DND-41 (cell line): Measurements from ENCODE around the gene ZSCAN21.

Experiments
- ATAC-seq: fragments of 200-7000 bp; cut with Tn5 transposase; 3 replicates; pipeline ENCODE4 v1.9.1; 2021; ENCODE audit warnings: low read depth; ENCODE audit not compliant: insufficient read depth
- DNase-seq: peaks from one replicate; pipeline ENCODE4 v3.0.0-alpha.2; 2020
- H2AFZ ChIP-seq: 2 replicates; pipeline ENCODE4 v1.6.0; 2012; ENCODE audit warnings: low read depth, low read length
- H3K27ac ChIP-seq: 2 replicates; pipeline ENCODE4 v1.5.1; 2012; ENCODE audit warnings: low read length, inconsistent platforms
- H3K27me3 ChIP-seq: fragments of 200-600 bp; sonication (generic); 2 replicates; pipeline ENCODE4 v1.6.0; 2012; ENCODE audit warnings: low read length, mild to moderate bottlenecking, inconsistent platforms; ENCODE audit not compliant: insufficient read depth, poor library complexity
- H3K36me3 ChIP-seq: 2 replicates; pipeline ENCODE4 v1.5.1; 2012; ENCODE audit warnings: low read length, inconsistent platforms; ENCODE audit not compliant: insufficient read depth
- H3K4me1 ChIP-seq: 2 replicates; pipeline ENCODE4 v1.5.1; 2012; ENCODE audit warnings: mild to moderate bottlenecking, low read length; ENCODE audit not compliant: insufficient read depth
- H3K4me2 ChIP-seq: 2 replicates; pipeline ENCODE4 v1.6.0; 2012; ENCODE audit warnings: mild to moderate bottlenecking, moderate library complexity, low read length, inconsistent platforms; ENCODE audit not compliant: insufficient read depth
- H3K4me3 ChIP-seq, 2 experiments: fragments of 200-600 bp in 1 of 2; shearing (Covaris generic) in 1 of 2; 2 replicates each; pipeline ENCODE4 v1.5.1; 2012 to 2016; ENCODE audit warnings: inconsistent platforms in 2 of 2, low read length in 2 of 2, mild to moderate bottlenecking in 2 of 2, low read depth in 1 of 2, moderate library complexity in 1 of 2
- H3K79me2 ChIP-seq: 2 replicates; pipeline ENCODE4 v1.6.0; 2012; ENCODE audit warnings: low read length, inconsistent platforms; ENCODE audit not compliant: insufficient read depth
- H3K9ac ChIP-seq: 2 replicates; pipeline ENCODE4 v1.6.0; 2012; ENCODE audit warnings: low read depth, mild to moderate bottlenecking, inconsistent platforms, low read length, moderate library complexity
- H3K9me3 ChIP-seq: 2 replicates; pipeline ENCODE4 v1.5.1; 2012; ENCODE audit warnings: low read length, moderate library complexity, mild to moderate bottlenecking, inconsistent platforms; ENCODE audit not compliant: insufficient read depth, severe bottlenecking
- H4K20me1 ChIP-seq: 2 replicates; pipeline ENCODE4 v1.6.0; 2012; ENCODE audit warnings: low read length; ENCODE audit not compliant: insufficient read depth
- CTCF ChIP-seq: IDR thresholded peaks from 2 replicates; pipeline ENCODE4 v1.5.1; 2012; ENCODE audit warnings: borderline replicate concordance, low read length, moderate library complexity, mild to moderate bottlenecking; ENCODE audit not compliant: poor library complexity, severe bottlenecking; ENCODE audit errors: extremely low read depth
- EZH2 ChIP-seq: IDR thresholded peaks from 3 replicates; pipeline ENCODE4 v1.6.1; 2012; ENCODE audit warnings: borderline replicate concordance, low read depth, mild to moderate bottlenecking, moderate library complexity, low read length, inconsistent platforms; ENCODE audit not compliant: severe bottlenecking

ZSCAN21 gene

GRCh38 chr7:100088095-100088620 lies 38.6 kb downstream of the ZSCAN21 start:
- peak overlapping the region; percentile 50 to 96 for H3K4me3 ChIP-seq
- H3K27ac ChIP-seq, result peak overlapping the region; percentile 88
- H2AFZ ChIP-seq, result peak overlapping the region; percentile 81
- H3K27me3 ChIP-seq, result no peaks in the 10 kb centered on the region
- H4K20me1 ChIP-seq, result peaks cover 21% of the 10 kb centered on the region
- no peak for TF ChIP-seq EZH2
- no peak for TF ChIP-seq CTCF
- H3K4me2 ChIP-seq, result peak overlapping the region; percentile 88
- no peaks in the 10 kb centered on the region for H3K9me3 ChIP-seq
- peaks cover 30% of the 10 kb centered on the region for H3K36me3 ChIP-seq
- peak; percentile 3; the same call in 2 of the 3 replicates for ATAC-seq
- no peak for DNase-seq
- H3K79me2 ChIP-seq, result peaks cover 26% of the 10 kb centered on the region
- H3K9ac ChIP-seq, result peak overlapping the region; percentile 85
- peaks cover 33% of the 10 kb centered on the region for H3K4me1 ChIP-seq

GRCh38 chr7:100088621-100089457 lies 39.3 kb downstream of the ZSCAN21 start, which contains the start of gene COPS6:
Gene COPS6, plus strand, starts transcription at chr7:100088969. Its CDS starts 22 bp downstream, at chr7:100088991.
- H4K20me1 ChIP-seq, result peaks cover 28% of the 10 kb centered on the region
- peak; percentile 86 for DNase-seq
- H3K79me2 ChIP-seq, result peaks cover 33% of the 10 kb centered on the region
- peak within 1 kb of the TSS; percentile 50 to 96 for H3K4me3 ChIP-seq
- peak within 1 kb of the TSS; percentile 88 for H3K27ac ChIP-seq
- no peaks in the 10 kb centered on the region for H3K27me3 ChIP-seq
- peak within 1 kb of the TSS; percentile 85 for H3K9ac ChIP-seq
- peak; percentile 65 for ATAC-seq
- H3K4me2 ChIP-seq, result peak within 1 kb of the TSS; percentile 88
- peaks cover 37% of the 10 kb centered on the region for H3K36me3 ChIP-seq
- peak within 1 kb of the TSS; percentile 81 for H2AFZ ChIP-seq
- TF ChIP-seq CTCF (no peak), EZH2 (no peak)
- H3K9me3 ChIP-seq, result no peaks in the 10 kb centered on the region
- H3K4me1 ChIP-seq, result peaks cover 33% of the 10 kb centered on the region

- H4K20me1 ChIP-seq, result peaks cover 36% of the 10 kb centered on the region
- peaks cover 38% of the 10 kb centered on the region for H3K79me2 ChIP-seq
- TF ChIP-seq CTCF (no peak), EZH2 (no peak)
- peak overlapping the region; percentile 81 for H2AFZ ChIP-seq
- H3K9ac ChIP-seq, result peak overlapping the region; percentile 85
- H3K9me3 ChIP-seq, result no peaks in the 10 kb centered on the region
- H3K27ac ChIP-seq, result peak overlapping the region; percentile 88
- ATAC-seq (no peak), DNase-seq (no peak)
- H3K27me3 ChIP-seq, result no peaks in the 10 kb centered on the region
- peaks cover 33% of the 10 kb centered on the region for H3K4me1 ChIP-seq
- peaks cover 44% of the 10 kb centered on the region for H3K36me3 ChIP-seq
- peak overlapping the region; percentile 88 for H3K4me2 ChIP-seq
- peak overlapping the region; percentile 50 to 96; a peak in 3 of 4 replicates for H3K4me3 ChIP-seq
These were observed 40.1 kb downstream of the ZSCAN21 start for GRCh38 chr7:100089458-100090196.
